ENCODE data around the gene WDR70.

WDR70 gene

DNA sequence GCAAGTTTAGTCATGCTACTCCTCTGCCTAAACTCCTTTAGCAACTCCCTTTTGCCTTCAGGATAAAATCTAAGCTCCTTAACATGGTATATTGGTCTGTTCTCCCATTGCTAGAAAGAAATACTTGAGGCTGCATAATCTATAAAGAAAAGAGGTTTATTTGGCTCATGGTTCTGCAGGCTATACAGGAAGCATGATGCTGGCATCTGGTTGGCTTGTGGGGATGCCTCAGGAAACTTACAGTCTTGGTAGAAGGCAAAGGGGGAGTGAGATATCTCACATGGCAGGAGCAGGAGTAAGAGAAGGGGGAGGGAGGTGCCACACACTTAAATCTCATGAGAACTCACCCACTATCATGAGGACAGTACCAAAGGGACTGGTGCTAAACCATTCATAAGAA is 315.7 kb downstream of the WDR70 start:
- TF ChIP-seq, protein P1, sequence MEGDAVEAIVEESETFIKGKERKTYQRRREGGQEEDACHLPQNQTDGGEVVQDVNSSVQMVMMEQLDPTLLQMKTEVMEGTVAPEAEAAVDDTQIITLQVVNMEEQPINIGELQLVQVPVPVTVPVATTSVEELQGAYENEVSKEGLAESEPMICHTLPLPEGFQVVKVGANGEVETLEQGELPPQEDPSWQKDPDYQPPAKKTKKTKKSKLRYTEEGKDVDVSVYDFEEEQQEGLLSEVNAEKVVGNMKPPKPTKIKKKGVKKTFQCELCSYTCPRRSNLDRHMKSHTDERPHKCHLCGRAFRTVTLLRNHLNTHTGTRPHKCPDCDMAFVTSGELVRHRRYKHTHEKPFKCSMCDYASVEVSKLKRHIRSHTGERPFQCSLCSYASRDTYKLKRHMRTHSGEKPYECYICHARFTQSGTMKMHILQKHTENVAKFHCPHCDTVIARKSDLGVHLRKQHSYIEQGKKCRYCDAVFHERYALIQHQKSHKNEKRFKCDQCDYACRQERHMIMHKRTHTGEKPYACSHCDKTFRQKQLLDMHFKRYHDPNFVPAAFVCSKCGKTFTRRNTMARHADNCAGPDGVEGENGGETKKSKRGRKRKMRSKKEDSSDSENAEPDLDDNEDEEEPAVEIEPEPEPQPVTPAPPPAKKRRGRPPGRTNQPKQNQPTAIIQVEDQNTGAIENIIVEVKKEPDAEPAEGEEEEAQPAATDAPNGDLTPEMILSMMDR (IDR thresholded peaks at IDR 0.05; ENCODE audit: low read depth, low read length), result no peak
- no peak overlapping the region for H3K4me3 ChIP-seq (ENCODE audit: low read depth, low read length)

DNA sequence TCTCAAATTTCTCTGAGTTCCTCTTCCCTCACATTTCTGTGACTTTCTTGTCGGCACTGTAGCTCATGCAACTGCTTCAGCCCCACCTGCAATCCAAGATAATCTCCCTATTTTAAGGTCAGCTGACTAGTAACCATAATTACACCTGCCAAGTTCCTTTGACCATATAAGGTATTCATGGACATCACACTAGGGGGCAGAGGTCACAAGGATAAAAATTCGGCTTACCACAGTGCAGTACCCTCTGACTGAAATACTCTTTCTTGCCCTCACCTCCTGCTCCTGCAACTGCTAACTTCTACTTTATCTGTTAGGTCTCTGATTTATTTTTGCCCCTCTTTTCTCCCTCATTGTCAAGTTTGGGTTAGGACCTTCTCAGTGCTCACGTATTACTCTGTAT is 316.5 kb downstream of the WDR70 start:
- TF ChIP-seq, protein P1 (IDR thresholded peaks at IDR 0.05; ENCODE audit: low read depth, low read length), result no peak
- H3K4me3 ChIP-seq (ENCODE audit: low read depth, low read length), result no peak overlapping the region

DNA sequence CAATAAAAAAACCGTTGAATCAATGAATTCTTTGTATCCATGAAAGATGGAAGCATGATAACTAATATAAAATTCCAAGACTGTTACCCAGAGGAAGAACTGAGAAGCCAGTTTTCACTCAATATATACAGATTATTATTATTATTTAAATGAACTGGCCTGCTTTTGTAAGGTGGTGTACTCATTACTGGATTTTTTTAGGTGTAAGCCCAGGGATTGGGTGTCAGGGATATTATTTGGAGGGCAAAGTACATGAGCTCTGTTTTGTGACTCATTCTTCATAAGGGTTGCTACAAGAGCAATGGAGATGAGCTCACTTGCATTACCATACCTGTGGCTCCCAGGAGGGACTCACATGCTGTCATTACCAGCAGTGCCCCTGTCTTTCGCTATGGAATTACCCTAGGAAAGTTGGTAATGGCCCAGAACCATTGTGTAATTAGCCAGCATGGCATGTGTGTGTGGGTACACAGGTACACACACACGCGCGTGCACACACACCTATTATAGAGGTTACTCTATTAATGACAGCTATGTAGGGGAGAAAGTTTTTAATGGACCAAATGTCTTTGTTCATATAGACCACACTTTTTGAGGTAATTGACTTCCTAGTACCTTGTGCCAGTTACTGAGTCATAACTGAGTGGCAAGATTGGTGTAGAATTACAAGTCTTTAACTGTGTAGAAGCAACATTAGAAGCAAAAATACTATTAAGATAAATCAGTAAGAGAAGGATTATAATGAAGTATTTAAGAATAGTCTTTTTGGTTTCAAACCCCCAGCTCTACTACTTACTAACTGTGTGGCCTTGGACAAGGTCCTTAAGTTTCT is 317.3 kb downstream of the WDR70 start:
- no peak overlapping the region for H3K4me3 ChIP-seq (ENCODE audit: low read depth, low read length)
- TF ChIP-seq, protein P1 (IDR thresholded peaks at IDR 0.05; ENCODE audit: low read depth, low read length), result no peak

DNA sequence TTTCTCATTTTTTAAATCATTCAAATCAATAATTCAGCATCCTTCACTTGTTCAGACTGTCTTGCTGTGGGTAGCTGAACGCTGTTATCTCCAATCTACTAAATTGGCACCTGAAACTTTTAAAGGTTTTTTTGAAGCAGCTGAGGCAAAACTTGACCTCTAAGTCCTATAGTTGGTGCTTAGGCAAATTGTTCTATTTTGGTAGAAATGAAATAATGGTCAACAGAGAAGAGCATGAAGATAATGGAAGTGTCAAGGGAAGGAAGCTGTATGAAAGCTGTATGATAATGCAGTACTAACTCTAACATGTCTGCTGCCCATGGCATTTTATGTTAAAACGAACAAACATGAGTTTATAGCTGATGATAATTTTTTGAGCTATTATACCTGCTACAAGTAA is 322.8 kb downstream of the WDR70 start:
- no peak overlapping the region for H3K4me3 ChIP-seq (ENCODE audit: low read depth, low read length)
- TF ChIP-seq, protein P1 (IDR thresholded peaks at IDR 0.05; ENCODE audit: low read depth, low read length), result no peak

DNA sequence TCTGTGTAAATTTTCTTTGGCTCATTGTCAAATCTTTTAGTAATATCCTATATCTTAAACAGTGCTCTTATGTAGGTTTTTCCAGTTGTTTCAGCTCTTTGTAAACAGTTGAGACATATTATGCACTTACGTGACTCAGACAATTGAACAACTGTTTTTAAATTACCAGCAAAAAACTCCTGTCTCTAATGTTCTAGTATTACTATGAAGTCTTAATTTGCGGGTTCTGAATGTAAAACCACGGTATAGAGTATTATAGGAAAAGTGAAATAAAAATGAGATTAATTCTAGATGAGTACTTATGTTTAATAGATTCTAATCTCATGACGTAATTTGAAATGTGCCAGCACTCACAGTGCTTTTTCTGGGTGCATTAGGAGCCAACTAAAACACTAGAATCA is 324.7 kb downstream of the WDR70 start:
- H3K4me3 ChIP-seq (ENCODE audit: low read depth, low read length), result no peak overlapping the region
- TF ChIP-seq, protein P1 (IDR thresholded peaks at IDR 0.05; ENCODE audit: low read depth, low read length), result no peak

DNA sequence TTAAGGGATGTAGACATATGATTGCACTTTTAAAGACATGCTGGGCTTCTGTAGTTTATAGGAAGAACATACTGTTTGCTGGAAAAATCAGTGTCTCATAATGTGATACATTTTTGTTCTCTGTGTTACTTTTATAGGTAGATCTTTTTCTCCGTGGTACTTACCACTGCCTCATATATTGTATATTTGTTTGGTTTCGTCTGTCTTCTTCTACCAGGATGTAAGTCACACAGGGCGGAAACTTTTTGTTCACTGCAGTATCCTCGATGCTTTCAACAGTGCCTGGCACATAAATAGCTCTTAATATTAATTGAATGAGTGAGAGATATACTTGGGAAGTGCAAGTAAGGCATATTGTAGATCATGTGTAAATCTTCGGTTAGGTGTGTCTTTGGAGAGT is 325.3 kb downstream of the WDR70 start:
- TF ChIP-seq, protein P1 (IDR thresholded peaks at IDR 0.05; ENCODE audit: low read depth, low read length), result no peak
- H3K4me3 ChIP-seq (ENCODE audit: low read depth, low read length), result no peak overlapping the region

DNA sequence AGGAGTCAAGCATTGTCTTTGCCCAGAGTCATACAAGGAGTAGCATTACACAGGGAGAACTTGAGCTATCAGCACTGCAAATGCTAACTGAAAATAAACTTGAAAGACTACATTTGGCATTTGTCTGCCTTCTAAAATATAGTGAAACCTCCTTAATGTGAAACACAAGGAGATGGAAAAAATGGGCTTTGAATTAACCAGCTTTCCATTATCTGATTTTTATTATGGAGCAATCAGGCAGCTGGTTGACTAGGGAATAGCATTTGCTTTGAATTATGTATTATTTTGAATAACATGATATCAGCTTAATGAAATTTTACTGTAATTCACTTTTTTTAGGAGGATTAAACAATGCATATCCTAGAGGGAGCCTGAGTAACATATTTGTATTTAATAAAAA is 329.9 kb downstream of the WDR70 start:
- TF ChIP-seq, protein P1 (IDR thresholded peaks at IDR 0.05; ENCODE audit: low read depth, low read length), result no peak
- no peak overlapping the region for H3K4me3 ChIP-seq (ENCODE audit: low read depth, low read length)
